Measurements from ENCODE around the gene SASH3.

GRCh38 chrX:129737916-129738315, 41.8 kb upstream of the SASH3 start:
- TF ChIP-seq EZH2 (optimal IDR thresholded peaks at IDR 0.05; ENCODE audit: low read depth, low read length): no peak
- TF ChIP-seq, protein P1, sequence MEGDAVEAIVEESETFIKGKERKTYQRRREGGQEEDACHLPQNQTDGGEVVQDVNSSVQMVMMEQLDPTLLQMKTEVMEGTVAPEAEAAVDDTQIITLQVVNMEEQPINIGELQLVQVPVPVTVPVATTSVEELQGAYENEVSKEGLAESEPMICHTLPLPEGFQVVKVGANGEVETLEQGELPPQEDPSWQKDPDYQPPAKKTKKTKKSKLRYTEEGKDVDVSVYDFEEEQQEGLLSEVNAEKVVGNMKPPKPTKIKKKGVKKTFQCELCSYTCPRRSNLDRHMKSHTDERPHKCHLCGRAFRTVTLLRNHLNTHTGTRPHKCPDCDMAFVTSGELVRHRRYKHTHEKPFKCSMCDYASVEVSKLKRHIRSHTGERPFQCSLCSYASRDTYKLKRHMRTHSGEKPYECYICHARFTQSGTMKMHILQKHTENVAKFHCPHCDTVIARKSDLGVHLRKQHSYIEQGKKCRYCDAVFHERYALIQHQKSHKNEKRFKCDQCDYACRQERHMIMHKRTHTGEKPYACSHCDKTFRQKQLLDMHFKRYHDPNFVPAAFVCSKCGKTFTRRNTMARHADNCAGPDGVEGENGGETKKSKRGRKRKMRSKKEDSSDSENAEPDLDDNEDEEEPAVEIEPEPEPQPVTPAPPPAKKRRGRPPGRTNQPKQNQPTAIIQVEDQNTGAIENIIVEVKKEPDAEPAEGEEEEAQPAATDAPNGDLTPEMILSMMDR (IDR thresholded peaks at IDR 0.05; ENCODE audit: low read length): no peak
